WTC11 (cell line): Measurements from ENCODE around the gene TNIK.

ENCODE experiments used
- ETV6 ChIP-seq: sonication (generic); formaldehyde crosslinking; IDR thresholded peaks from 2 replicates; pipeline ENCODE4 v1.8.1; 2022; ENCODE audit warnings: mild to moderate bottlenecking, missing genetic modification reagents
- FOXJ3 ChIP-seq: sonication (generic); formaldehyde crosslinking; IDR thresholded peaks from 2 replicates; pipeline ENCODE4 v1.9.0; 2021; ENCODE audit warnings: missing genetic modification reagents, mild to moderate bottlenecking, borderline replicate concordance
- JUN ChIP-seq: sonication (generic); formaldehyde crosslinking; IDR thresholded peaks from 2 replicates; pipeline ENCODE4 v1.8.0; 2023; ENCODE audit warnings: mild to moderate bottlenecking, missing genetic modification reagents
- NR2C2 ChIP-seq: sonication (generic); formaldehyde crosslinking; IDR thresholded peaks from 2 replicates; pipeline ENCODE4 v1.8.0; 2022; ENCODE audit warnings: mild to moderate bottlenecking, missing genetic modification reagents
- TF ChIP-seq, protein P1 (sequence below): sonication (generic); formaldehyde crosslinking; IDR thresholded peaks from 2 replicates; pipeline ENCODE4 v1.8.1; 2023; ENCODE audit warnings: mild to moderate bottlenecking, missing genetic modification reagents, moderate library complexity
- TF ChIP-seq, protein P2 (sequence below): fragments of 200-600 bp; IDR thresholded peaks from 2 replicates; pipeline ENCODE4 v1.8.0; 2022; ENCODE audit warnings: antibody characterized with exemption
- TF ChIP-seq, protein P3 (sequence below): sonication (generic); formaldehyde crosslinking; IDR thresholded peaks from 2 replicates; pipeline ENCODE4 v1.8.1; 2023; ENCODE audit warnings: mild to moderate bottlenecking, moderate library complexity, missing genetic modification reagents
- TF ChIP-seq, protein P4 (sequence below): sonication (generic); formaldehyde crosslinking; IDR thresholded peaks from 2 replicates; pipeline ENCODE4 v1.8.1; 2022; ENCODE audit warnings: mild to moderate bottlenecking, moderate library complexity, missing genetic modification reagents
- TF ChIP-seq, protein P5 (sequence below): sonication (generic); formaldehyde crosslinking; IDR thresholded peaks from 2 replicates; pipeline ENCODE4 v1.8.0; 2022; ENCODE audit warnings: mild to moderate bottlenecking, missing genetic modification reagents
- TF ChIP-seq, protein P6 (sequence below): sonication (generic); formaldehyde crosslinking; IDR thresholded peaks from 2 replicates; pipeline ENCODE4 v1.8.0; 2022; ENCODE audit warnings: mild to moderate bottlenecking, missing genetic modification reagents
- TF ChIP-seq, protein P7 (sequence below): sonication (generic); formaldehyde crosslinking; IDR thresholded peaks from 2 replicates; pipeline ENCODE4 v1.8.1; 2023; ENCODE audit warnings: mild to moderate bottlenecking, missing genetic modification reagents, moderate library complexity

DNA sequence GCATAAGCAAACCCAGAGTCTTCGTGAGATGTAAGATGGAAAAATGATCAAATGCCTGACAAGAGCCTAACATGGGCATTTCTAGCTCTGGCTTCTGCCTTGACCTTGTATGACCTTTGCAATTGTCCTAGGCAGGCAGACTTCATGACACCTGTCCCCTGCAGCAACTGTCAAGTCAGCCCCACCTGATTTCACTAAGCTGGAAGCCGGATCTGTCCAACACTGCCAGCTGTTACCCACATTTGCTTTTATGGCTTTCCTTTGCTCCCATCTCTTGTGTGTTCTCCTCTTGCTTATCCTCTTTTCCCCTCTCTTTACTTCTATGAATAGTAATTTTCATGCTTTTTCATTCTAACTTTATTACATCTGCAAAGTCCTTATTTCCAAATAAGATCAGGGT lies 48.5 kb upstream of the TNIK start:
- TF ChIP-seq, protein P1, sequence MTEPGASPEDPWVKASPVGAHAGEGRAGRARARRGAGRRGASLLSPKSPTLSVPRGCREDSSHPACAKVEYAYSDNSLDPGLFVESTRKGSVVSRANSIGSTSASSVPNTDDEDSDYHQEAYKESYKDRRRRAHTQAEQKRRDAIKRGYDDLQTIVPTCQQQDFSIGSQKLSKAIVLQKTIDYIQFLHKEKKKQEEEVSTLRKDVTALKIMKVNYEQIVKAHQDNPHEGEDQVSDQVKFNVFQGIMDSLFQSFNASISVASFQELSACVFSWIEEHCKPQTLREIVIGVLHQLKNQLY, result no peak
- TF ChIP-seq ETV6, result no peak
- no peak for TF ChIP-seq FOXJ3 (CRISPR knock-in tag)
- TF ChIP-seq, protein P2, sequence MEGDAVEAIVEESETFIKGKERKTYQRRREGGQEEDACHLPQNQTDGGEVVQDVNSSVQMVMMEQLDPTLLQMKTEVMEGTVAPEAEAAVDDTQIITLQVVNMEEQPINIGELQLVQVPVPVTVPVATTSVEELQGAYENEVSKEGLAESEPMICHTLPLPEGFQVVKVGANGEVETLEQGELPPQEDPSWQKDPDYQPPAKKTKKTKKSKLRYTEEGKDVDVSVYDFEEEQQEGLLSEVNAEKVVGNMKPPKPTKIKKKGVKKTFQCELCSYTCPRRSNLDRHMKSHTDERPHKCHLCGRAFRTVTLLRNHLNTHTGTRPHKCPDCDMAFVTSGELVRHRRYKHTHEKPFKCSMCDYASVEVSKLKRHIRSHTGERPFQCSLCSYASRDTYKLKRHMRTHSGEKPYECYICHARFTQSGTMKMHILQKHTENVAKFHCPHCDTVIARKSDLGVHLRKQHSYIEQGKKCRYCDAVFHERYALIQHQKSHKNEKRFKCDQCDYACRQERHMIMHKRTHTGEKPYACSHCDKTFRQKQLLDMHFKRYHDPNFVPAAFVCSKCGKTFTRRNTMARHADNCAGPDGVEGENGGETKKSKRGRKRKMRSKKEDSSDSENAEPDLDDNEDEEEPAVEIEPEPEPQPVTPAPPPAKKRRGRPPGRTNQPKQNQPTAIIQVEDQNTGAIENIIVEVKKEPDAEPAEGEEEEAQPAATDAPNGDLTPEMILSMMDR, result no peak
- TF ChIP-seq, protein P3, sequence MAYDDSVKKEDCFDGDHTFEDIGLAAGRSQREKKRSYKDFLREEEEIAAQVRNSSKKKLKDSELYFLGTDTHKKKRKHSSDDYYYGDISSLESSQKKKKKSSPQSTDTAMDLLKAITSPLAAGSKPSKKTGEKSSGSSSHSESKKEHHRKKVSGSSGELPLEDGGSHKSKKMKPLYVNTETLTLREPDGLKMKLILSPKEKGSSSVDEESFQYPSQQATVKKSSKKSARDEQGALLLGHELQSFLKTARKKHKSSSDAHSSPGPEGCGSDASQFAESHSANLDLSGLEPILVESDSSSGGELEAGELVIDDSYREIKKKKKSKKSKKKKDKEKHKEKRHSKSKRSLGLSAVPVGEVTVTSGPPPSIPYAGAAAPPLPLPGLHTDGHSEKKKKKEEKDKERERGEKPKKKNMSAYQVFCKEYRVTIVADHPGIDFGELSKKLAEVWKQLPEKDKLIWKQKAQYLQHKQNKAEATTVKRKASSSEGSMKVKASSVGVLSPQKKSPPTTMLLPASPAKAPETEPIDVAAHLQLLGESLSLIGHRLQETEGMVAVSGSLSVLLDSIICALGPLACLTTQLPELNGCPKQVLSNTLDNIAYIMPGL (CRISPR knock-in tag), result no peak
- TF ChIP-seq, protein P4, sequence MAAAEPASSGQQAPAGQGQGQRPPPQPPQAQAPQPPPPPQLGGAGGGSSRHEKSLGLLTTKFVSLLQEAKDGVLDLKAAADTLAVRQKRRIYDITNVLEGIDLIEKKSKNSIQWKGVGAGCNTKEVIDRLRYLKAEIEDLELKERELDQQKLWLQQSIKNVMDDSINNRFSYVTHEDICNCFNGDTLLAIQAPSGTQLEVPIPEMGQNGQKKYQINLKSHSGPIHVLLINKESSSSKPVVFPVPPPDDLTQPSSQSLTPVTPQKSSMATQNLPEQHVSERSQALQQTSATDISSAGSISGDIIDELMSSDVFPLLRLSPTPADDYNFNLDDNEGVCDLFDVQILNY (CRISPR knock-in tag), result no peak
- TF ChIP-seq, protein P5, sequence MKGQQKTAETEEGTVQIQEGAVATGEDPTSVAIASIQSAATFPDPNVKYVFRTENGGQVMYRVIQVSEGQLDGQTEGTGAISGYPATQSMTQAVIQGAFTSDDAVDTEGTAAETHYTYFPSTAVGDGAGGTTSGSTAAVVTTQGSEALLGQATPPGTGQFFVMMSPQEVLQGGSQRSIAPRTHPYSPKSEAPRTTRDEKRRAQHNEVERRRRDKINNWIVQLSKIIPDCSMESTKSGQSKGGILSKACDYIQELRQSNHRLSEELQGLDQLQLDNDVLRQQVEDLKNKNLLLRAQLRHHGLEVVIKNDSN, result no peak
- no peak for TF ChIP-seq NR2C2 (CRISPR knock-in tag)
- TF ChIP-seq, protein P6, sequence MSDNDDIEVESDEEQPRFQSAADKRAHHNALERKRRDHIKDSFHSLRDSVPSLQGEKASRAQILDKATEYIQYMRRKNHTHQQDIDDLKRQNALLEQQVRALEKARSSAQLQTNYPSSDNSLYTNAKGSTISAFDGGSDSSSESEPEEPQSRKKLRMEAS (CRISPR knock-in tag), result no peak
- no peak for TF ChIP-seq JUN (CRISPR knock-in tag)
- TF ChIP-seq, protein P7, sequence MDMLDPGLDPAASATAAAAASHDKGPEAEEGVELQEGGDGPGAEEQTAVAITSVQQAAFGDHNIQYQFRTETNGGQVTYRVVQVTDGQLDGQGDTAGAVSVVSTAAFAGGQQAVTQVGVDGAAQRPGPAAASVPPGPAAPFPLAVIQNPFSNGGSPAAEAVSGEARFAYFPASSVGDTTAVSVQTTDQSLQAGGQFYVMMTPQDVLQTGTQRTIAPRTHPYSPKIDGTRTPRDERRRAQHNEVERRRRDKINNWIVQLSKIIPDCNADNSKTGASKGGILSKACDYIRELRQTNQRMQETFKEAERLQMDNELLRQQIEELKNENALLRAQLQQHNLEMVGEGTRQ (CRISPR knock-in tag), result no peak
